Neutrophil (primary cell): Measurements from ENCODE around the gene SMAD6.

Experiments
- H3K27ac ChIP-seq: fragments of 200-600 bp; sonication (generic); 2 replicates; pipeline ENCODE4 v1.5.1; 2016; ENCODE audit warnings: mild to moderate bottlenecking, moderate library complexity
- H3K27me3 ChIP-seq: fragments of 200-600 bp; sonication (generic); 2 replicates; pipeline ENCODE4 v1.6.0; 2016; ENCODE audit warnings: mild to moderate bottlenecking
- H3K36me3 ChIP-seq: fragments of 200-600 bp; sonication (generic); 2 replicates; pipeline ENCODE4 v1.5.1; 2017
- H3K4me1 ChIP-seq, 2 experiments: fragments of 200-600 bp in 1 of 2; sonication (generic) in 1 of 2; 1 replicate in 1 of 2; 2 replicates in 1 of 2; pipeline versions ENCODE4 v1.5.1 to v1.6.1; 2013 to 2016; ENCODE audit warnings: low read depth in 1 of 2, low read length in 1 of 2, mild to moderate bottlenecking in 1 of 2, moderate library complexity in 1 of 2; ENCODE audit not compliant: control insufficient read depth in 1 of 2, insufficient read depth in 1 of 2
- H3K4me3 ChIP-seq, 2 experiments: fragments of 200-600 bp in 1 of 2; sonication (generic) in 1 of 2; 1 replicate in 1 of 2; 2 replicates in 1 of 2; pipeline ENCODE4 v1.5.1; 2013 to 2016; ENCODE audit warnings: low read depth in 1 of 2, low read length in 1 of 2, mild to moderate bottlenecking in 1 of 2, moderate library complexity in 1 of 2
- H3K9me3 ChIP-seq: fragments of 200-600 bp; sonication (generic); 2 replicates; pipeline ENCODE4 v1.5.1; 2016
- CTCF ChIP-seq: fragments of 200-600 bp; sonication (generic); IDR thresholded peaks from 2 replicates; pipeline ENCODE4 v1.5.1; 2016; ENCODE audit warnings: antibody characterized with exemption

Gene SMAD6

GRCh38 chr15:66706840-66707239, 4.8 kb downstream of the SMAD6 start:
- no peak overlapping the region for H3K4me3 ChIP-seq
- peaks cover 47% of the 10 kb centered on the region for H3K27me3 ChIP-seq
- no peaks in the 10 kb centered on the region for H3K36me3 ChIP-seq
- no peak overlapping the region for H3K27ac ChIP-seq
- TF ChIP-seq CTCF = no peak
- H3K4me1 ChIP-seq = peaks cover 18 to 21% of the 10 kb centered on the region in 2 experiments
- H3K9me3 ChIP-seq = no peaks in the 10 kb centered on the region

- H3K36me3 ChIP-seq = no peaks in the 10 kb centered on the region
- H3K27ac ChIP-seq = no peak overlapping the region
- peaks cover 13 to 15% of the 10 kb centered on the region in 2 experiments for H3K4me1 ChIP-seq
- no peaks in the 10 kb centered on the region for H3K9me3 ChIP-seq
- no peak overlapping the region for H3K4me3 ChIP-seq
- peaks cover 40% of the 10 kb centered on the region for H3K27me3 ChIP-seq
- TF ChIP-seq CTCF = no peak
Observed at GRCh38 chr15:66707310-66708082, 5.5 kb downstream of the SMAD6 start.

DNA sequence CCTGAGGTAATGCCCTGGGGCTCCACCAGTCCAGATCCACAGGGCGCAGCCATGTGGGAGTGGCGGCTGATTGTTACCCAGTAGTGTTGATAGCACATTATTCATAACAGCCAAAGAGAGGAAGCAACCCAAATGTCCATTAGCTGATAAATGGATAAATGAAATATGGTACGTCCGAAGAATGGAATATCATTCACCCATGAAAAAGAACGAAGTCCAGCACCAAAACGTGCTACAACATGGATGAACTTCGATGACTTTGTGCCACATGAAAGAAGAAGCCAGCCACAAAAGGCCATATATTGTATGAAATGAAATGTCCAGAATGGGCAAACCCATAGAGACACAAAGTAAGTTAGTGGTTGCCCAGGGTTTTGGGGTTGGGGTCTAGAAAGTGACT, 6.4 kb downstream of the SMAD6 start:
- TF ChIP-seq CTCF = no peak
- no peak overlapping the region for H3K4me3 ChIP-seq
- H3K27ac ChIP-seq = no peak overlapping the region
- peaks cover 31% of the 10 kb centered on the region for H3K27me3 ChIP-seq
- H3K4me1 ChIP-seq = peaks cover 6 to 7% of the 10 kb centered on the region in 2 experiments
- H3K36me3 ChIP-seq = no peaks in the 10 kb centered on the region
- H3K9me3 ChIP-seq = no peaks in the 10 kb centered on the region

GRCh38 chr15:66709884-66710283, 7.8 kb downstream of the SMAD6 start:
- Histone ChIP-seq H3K4me3 (no peak overlapping the region), H3K27ac (no peak overlapping the region), H3K36me3 (no peaks in the 10 kb centered on the region), H3K4me1 (no peaks in the 10 kb centered on the region), H3K9me3 (no peaks in the 10 kb centered on the region), H3K27me3 (peaks cover 16% of the 10 kb centered on the region)
- no peak for TF ChIP-seq CTCF

- Histone ChIP-seq H3K4me1 (peaks cover 0 to 6% of the 10 kb centered on the region in 2 experiments), H3K4me3 (no peak overlapping the region), H3K36me3 (no peaks in the 10 kb centered on the region), H3K9me3 (no peaks in the 10 kb centered on the region), H3K27me3 (peaks cover 6% of the 10 kb centered on the region), H3K27ac (no peak overlapping the region)
- TF ChIP-seq CTCF = no peak
Observed at GRCh38 chr15:66711260-66711659, 9.2 kb downstream of the SMAD6 start.
